Measurements from ENCODE around the gene PNPLA6.
"Not testable (repeated sequence)": the region's sequence is repeated elsewhere in the genome, so short reads cannot be mapped to it uniquely, and the experiment has no call there.

PNPLA6 gene

DNA sequence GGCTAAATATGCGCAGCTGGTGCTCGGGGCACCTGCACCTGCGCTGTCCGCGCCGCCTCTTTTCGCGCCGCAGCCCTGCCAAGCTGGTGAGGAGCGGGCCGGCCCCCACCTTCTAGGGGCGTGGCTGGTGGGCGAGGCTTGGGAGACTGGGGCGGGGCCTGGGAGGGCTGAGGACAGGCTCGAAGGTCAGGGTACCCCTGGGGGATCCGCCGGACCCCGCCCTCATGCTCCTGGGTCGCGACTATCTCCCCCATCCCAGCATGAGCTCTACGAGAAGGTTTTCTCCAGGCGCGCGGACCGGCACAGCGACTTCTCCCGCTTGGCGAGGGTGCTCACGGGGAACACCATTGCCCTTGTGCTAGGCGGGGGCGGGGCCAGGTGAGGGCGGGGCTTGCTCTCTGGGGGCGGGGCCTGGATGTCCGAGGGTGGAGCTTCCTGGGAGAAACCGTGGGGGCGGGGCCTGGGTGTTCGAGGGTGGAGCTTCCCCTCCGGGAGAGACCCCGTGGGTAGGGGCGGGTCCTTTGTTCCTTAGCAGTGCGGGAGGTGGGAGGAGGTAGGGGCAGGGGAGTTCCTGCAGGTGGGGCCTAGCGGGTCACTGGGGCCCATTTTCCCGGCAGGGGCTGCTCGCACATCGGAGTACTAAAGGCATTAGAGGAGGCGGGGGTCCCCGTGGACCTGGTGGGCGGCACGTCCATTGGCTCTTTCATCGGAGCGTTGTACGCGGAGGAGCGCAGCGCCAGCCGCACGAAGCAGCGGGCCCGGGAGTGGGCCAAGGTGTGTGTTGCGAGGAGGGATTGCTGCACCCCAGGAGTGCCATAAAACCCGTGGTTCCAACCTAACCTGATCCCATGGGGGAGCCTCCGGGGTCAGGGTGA lies 19.7 kb downstream of the PNPLA6 start:
- no peak for DNase-seq (ENCODE audit: low read depth)

DNA sequence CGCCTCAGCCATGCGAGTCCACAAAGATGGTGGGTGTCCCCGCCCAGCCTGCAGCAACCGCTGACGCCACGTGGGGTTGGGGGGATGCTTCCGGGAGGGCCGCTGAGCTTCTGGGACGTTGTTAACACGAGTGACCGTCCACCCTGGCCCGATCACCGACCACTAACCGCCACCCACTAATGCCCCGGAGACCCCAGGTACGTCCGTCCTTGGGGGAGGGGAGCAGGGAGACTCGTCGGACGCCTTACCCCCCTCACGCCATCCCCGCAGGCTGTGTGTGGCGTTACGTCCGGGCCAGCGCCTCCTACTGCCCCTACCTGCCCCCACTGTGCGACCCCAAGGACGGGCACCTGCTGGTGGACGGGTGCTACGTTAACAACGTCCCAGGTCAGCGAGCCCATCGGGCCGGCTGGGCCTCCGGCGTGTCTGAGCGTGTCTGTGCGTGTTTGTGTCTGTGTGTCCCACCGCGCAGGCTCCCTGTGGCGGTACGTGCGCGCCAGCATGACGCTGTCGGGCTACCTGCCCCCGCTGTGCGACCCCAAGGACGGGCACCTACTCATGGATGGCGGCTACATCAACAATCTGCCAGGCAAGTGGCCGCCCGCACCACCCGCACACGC lies 21.3 kb downstream of the PNPLA6 start:
- DNase-seq (ENCODE audit: low read depth), result no peak

DNA sequence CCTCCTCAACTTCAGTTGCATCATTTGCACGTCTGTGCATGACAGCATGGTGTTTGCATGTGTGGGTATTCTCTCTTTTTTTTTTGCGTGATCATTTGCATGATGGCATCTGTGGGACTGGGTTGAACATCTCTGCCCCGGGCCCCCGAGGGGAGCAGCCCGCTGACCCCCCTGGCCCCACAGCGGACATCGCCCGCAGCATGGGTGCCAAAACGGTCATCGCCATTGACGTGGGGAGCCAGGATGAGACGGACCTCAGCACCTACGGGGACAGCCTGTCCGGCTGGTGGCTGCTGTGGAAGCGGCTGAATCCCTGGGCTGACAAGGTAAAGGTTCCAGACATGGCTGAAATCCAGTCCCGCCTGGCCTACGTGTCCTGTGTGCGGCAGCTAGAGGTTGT lies 23.1 kb downstream of the PNPLA6 start:
- DNase-seq (ENCODE audit: low read depth), result no peak

DNA sequence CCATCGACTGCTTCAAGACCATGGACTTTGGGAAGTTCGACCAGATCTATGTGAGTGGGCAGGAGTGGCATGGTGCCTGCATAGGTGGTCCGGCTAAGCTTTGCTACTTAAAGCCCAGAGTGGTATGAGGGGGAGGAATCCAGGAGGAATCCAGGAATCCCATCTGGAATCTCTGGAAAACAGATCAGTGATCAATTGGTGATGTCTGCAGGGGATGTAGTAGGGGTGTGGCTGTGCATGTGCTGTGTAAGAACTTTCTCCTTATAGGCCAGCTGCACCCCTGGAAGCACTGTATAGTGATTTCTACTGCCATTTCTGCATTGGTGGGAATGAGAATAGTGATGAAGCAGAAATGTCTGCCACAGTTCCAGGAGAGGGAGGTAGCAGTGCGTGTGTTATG lies 23.6 kb downstream of the PNPLA6 start:
- no peak for DNase-seq (ENCODE audit: low read depth)

DNA sequence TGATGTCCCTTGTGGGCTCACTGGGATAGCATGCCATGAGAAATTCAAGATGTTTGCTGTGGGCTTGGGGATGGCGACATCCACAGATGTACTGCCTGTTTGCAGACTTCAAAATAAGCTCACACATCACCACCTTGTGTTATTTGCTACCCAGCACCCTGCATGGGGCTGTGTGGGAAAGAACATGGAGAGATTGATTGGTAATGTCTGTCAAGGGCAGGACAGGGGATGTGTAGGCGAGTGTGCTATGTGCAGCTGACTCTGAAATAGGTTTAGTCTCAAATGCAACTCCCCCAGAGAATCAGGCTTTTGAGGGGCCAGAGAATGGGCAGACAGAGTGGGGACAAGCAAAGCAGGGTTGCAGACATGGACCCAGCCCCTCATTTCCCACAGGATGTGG lies 24.7 kb downstream of the PNPLA6 start:
- DNase-seq (ENCODE audit: low read depth), result no peak

DNA sequence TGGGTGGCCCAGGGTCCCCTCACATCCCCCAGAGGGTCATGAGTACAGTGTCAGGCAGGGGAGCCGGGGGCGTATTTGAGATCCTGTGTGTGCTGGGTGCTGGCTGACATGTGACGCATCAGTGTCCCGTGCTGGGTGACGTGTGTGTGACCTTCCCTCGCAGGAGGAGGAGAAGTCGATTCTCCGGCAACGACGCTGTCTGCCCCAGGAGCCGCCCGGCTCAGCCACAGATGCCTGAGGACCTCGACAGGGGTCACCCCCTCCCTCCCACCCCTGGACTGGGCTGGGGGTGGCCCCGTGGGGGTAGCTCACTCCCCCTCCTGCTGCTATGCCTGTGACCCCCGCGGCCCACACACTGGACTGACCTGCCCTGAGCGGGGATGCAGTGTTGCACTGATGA lies 25.8 kb downstream of the PNPLA6 start:
- no peak for DNase-seq (ENCODE audit: low read depth)

DNA sequence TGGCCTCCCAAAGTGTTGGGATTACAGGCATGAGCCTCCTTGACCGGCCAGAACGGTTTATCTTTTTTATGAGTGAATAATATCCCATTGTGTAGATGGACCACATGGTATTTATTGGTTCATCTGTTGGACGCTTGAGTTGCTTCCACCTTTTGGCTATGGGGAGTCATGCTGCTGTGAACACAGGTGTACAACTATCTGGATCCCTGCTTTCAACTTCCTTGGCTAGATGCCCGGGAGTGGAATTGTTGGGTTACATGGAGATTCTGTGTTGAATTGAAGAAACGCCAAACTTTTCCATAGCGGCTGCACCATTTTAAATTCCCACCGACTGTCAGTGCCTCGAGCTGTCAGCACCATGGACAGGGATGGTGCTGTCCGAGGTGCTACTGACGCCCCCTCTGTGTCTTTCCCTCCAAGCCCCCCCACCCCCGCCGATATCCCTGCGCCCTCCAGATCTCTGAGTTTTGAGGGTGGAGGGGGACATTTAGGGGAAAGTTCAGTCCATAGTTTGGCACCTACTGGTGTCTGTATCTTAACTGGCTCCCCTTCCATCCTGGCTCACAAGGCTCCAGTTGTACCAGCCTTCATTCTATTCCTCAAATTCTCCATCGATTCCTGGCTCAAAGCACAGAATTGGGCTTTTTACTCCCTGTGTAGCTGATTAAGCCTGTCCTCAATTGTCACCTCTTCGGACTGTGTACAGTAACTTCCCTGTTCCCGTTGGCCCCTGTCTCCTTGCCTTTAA lies 27.3 kb downstream of the PNPLA6 start:
- no peak for DNase-seq (ENCODE audit: low read depth)

DNA sequence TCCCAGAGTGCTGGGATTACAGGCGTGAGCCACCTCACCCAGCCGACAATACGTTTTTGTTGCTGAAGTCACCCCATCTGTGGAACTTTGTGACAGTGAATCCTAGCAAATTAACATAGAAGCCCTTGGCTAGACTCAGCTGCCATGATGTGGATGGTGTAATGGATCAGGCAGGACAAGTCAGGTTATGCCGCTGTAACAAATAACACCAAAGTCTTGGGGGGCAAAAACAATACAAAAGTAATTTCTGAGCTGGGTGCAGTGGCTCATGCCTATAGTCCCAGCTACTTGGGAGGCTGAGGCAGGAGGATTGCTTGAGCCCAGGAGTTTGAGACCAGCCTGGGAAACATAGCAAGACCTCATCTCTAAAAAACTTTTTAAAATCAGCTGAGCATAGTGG lies 29.3 kb downstream of the PNPLA6 start:
- no peak for DNase-seq (ENCODE audit: low read depth)

DNA sequence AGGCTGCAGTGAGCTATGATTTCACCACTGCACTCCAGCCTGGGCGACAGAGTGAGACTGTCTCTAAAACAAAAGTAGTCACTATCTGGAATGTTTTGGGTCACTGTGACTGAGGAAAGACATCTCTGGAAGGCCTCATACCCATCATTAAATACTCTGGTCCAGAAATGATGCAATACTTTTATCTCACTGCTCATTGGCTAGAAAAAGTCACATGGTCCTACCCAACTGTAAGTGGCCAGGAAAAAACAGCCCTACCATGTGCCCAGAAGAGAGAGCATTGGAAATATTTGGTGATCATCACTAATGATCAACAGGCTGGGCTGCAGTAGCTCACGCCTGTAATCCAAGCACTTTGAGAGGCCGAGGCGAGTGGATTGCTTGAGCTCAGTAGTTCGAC lies 29.8 kb downstream of the PNPLA6 start:
- DNase-seq (ENCODE audit: low read depth), result no peak

DNA sequence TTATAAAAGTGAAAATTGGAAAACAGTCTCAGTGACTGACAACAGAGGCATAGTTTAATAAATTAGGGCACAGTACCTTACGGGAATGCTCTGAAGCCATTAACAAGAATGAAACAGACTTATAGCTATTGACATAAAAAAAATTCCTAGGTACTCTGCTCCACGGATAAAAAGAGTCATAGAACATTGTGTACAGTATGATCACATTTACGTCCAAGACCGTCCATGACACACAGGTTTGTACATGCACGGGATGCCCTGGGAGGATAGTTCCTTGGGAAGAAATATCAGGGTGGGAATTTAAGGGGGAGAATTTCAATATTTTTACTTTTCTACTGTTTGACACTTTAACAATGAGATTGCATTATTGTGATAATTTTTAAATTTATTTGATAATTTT lies 35.2 kb downstream of the PNPLA6 start:
- no peak for DNase-seq (ENCODE audit: low read depth)

DNA sequence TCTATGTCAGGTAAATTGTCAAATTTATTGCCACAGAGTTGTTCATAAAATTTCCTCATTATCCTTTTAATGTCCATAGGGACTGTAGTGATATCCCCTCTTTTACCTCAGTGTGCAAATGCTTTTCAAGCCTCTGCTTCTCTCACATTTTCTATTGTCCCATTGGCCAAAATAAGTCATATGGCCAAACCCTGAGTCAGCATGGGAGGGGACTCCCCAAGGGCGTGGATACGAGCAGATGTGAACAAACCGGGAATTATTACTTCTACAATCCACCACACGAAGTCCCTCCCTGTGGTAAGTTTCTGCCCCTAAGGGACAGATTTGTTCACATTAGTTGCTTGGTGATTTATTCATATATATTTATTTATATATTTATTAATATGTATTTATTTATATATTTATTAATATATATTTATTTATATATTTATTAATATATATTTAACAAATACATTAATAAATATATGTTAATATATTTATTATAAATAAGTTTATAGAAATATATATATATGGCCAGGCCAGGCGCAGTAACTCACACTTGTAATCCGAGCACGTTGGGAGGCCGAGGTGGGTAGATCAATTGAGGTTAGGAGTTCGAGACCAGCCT lies 40.0 kb downstream of the PNPLA6 start:
- DNase-seq (ENCODE audit: low read depth), result no peak

DNA sequence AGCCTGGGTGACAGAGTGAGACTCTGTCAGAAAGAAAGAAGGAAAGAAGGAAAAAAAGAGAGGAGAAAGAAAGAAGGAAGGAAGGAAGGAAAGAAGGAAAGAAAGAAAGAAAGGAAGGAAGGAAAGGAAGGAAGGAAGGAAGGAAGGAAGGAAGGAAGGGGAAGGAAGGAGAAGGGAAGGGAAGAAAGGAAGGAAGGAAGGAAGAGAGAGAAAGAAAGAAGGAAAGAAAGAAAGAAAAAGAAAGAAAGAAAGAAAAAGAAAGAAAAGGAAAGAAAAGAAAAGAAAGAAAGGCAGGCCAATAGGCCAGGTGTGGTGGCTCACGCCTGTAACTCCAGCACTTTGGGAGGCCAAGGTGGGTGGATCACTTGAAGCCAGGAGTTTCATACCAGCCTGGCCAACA lies 41.9 kb downstream of the PNPLA6 start:
- DNase-seq (ENCODE audit: low read depth), result not testable (repeated sequence)

DNA sequence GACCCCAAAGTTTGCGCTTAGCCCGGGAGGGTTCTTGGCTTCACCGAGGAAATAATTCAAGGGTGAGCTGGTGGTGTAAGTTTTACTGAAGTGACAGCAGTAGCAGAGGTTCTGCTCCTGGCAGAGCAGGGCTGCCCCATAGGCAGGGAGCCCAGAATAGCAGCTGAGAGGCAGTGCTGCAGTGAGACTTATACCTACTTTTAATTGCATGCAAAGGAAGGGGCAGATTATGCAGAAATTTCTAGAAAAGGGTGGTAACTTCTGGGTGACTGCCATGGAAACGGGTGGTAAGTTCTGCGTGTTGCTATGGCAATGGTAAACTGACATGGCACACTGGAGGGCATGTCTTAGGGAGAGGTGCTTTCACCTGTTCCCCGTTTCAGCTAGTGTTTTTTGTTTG lies 42.6 kb downstream of the PNPLA6 start:
- DNase-seq (ENCODE audit: low read depth), result no peak

DNA sequence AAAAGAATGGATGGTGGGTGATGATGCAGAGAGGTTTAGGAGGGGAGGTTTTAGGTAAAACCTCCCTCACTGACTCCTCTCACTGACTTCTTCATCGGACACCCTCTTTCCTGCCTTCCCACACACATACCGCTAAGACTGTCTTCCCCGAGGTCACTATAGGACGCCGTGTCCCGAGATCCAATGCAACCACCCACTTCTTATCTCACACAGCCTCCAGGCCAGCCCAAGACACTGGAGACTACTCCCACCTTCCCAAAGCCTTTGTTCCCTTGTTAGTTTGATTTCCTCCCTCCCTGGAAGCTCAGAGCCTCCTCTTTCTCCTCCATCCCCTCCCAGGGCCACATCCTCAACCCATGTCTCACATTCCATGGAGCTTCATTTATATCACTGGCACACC lies 43.7 kb downstream of the PNPLA6 start:
- no peak for DNase-seq (ENCODE audit: low read depth)

DNA sequence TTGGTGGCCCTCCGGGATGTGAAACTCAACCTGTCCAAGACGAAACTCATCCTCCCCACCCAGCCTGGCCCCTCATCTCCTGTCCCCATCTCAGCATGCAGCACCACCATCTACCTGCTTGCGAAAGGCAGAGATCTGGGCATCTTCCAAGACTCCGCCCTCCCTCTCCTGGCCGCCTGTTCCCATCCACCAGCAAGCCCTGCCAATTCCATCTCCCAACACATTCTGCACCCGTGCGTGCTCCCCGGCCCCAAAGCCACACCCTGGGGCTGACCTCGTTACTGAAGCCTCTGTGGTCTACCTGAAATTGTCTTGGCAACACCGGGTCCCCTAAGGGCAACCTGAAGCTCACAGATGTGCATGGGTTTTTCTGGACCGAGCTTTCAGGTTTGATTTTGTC lies 46.9 kb downstream of the PNPLA6 start:
- DNase-seq (ENCODE audit: low read depth), result no peak

DNA sequence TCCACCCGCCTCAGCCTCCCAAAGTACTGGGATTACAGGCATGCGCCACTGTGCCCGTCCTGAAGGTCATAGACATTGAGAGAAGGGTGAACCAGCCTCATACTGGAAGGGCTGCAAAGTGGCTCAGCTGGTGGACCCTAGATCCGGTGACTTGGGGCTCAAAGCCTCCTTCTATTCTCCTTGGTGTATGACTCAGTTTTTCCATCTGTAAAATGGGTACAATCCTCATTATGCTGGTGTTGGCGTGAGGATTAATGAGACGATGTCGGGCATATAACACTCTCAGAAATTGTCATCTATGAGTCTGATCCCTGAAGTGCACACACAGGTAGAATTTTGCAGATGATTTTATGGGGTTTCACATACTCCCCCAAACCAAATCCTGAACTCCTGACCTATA lies 54.3 kb downstream of the PNPLA6 start:
- no peak for DNase-seq (ENCODE audit: low read depth)

DNA sequence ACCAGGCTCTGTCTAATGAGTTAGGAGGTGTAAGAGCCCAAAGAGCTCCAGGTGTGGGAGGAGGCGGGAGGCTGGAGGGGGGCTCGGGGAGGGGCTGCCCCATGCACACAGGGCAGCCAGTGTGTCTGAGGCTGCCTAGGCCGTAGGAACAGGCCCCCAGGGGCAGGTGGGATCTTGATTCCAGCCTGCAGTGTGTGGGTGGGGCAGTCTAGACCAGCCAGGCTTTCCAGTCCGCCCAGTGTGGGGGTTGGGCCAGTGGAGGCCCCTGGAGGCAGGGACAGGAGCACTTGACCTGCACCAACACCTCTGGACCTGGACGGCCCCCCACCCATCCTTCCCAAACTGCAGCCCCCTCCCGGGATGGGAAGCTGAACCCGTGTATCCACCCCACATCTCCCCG lies 54.7 kb downstream of the PNPLA6 start:
- DNase-seq (ENCODE audit: low read depth), result no peak

DNA sequence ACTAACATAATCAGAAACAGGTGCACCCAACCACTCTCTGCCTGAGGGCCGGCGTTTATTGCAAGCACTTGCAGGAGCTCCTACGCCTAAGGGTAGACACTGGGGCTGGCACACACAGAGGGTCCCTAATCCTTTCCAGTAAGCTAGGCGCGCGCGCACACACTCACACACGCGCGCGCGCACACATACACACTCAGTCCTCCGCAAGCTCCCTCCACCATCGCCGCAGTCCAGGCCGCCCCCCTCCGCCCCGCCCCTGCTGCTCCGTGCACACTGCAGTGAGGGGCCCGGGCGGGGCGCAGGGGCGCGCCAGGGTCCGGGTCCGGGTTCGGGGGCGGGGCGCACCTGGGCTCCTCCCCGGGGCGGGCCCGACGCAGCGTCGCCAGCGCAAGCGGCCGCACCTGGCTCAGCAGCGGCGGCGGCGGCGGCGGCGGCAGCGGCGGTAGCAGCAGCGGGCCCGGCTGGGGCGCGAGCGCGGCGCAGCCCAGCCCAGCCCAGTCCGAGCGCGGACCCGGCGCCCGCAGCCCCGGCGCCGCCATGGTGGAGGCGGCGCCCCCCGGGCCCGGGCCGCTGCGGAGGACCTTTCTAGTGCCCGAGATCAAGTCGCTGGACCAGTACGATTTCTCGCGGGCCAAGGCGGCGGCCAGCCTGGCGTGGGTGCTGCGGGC lies 60.1 kb downstream of the PNPLA6 start, which contains the start of gene CAMSAP3:
Gene CAMSAP3, plus strand, starts transcription at position 398 of the 668 bp plus-strand sequence. Its CDS starts 140 bp downstream, at position 538.
- no peak for DNase-seq (ENCODE audit: low read depth)

DNA sequence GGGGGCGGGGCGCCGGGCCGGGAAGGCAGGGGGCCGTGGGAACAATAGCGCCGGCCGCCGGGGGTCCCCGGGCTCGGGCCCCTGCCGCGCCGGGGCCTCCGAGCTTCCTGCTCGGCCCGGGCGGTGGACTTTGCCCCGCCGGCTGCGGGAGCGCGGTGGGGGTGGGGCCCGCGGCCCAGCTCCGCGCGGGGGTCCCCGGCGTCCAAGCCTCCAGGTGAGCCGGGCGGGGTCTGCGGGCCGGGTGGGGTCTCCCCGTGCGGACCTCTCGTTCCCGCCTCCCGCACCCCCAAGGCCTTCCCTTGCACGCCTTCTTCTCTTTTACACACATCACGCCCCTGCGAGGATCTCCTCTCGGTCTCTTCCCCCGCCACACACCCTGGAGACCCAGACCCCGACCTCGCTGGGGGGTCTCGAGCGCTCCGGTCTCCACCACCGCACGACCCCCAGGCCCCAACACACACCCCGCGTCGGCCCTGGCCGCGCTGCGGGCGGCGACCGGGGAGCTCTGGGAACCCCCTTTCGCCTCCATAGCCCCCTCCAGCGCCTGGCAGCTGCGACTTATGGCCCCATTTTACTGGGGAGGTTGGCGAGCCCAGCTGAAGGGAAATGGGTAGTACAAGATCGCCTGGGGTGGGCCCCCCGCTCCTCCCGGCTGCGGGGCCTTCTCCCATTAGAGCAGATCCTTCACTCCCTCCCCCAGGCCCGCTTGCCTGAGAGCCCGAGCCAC lies 60.9 kb downstream of the PNPLA6 start:
- no peak for DNase-seq (ENCODE audit: low read depth)

DNA sequence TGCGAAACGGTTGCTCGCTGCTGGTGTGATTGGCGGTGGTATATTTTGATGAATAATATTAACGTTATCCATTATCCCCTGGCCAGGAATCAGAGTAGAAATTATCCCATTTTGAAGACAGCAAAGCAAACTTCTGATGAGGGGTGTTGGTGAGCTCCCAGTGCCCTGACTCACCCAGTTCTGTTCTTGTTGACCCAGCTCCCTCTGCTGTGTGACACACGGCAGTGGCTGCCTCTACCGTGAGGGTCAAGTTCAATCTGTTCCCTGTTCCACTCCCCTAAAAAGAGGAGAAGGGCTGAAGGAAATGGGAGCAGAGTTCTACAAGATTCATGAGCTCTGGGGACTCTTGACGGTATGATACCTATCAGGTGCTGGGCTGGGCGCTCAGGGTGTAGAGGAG lies 62.2 kb downstream of the PNPLA6 start:
- no peak for DNase-seq (ENCODE audit: low read depth)

DNA sequence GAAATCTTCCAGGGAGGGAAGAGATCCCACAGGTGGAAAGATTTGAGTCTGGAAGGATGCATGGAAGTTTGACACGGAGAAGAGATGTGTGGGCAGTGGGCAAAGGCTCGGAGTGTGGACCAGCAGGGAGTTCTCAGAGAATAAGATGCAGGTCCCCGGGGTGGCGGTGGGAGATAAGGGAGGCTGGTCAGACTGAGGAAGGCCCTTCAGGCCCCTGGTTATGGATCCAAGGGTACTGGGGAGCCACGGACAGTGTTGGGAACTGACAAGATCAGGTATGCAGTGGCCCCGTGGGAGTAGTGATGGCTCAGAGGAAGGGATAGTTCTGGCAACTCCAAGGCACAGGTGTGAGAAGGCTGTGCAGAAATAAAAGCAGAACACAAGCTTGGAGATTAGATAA lies 62.7 kb downstream of the PNPLA6 start:
- DNase-seq (ENCODE audit: low read depth), result no peak
